Transverse colon (tissue), 3 donors: ENCODE data around the gene LDB2.

Source experiments
- EP300 ChIP-seq: sonication (generic); formaldehyde crosslinking; IDR thresholded peaks from one replicate; pipeline ENCODE4 v1.6.1; 2017; ENCODE audit warnings: antibody characterized with exemption, low read depth
- POLR2A ChIP-seq: fragments of 450-650 bp; IDR thresholded peaks from one replicate; pipeline ENCODE4 v1.6.1; 2016; ENCODE audit warnings: antibody characterized with exemption, mild to moderate bottlenecking, moderate library complexity
- TF ChIP-seq, protein P1 (sequence below), 5 experiments: fragments of 200-600 bp in 3 of 5; fragments of 450-650 bp in 2 of 5; sonication (generic) in 3 of 5; IDR thresholded peaks; 1 replicate in 2 of 5; 2 replicates in 3 of 5; pipeline ENCODE4 v1.5.1; 2016 to 2017; ENCODE audit warnings: antibody characterized with exemption in 5 of 5, inconsistent platforms in 3 of 5, mild to moderate bottlenecking in 2 of 5, moderate library complexity in 1 of 5

DNA sequence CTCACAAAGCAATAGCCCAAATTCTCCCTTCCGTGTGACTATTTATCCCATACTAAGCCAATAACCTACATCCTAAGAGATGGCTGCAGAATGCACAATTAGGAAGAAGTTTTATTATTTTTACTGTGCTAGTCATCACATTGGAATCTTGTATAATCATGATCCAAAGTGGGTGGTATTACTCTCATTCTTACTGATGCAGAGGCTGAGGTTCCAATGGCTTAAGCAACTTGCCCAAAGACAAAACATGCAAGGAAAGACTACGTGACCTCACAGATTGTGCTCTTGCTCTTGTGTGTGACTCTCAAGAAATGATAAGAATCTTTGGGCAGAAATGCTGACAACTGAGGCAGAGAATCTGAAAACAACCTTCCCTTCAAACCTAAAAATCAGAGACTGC, 212.2 kb downstream of the LDB2 start:
- TF ChIP-seq, protein P1, sequence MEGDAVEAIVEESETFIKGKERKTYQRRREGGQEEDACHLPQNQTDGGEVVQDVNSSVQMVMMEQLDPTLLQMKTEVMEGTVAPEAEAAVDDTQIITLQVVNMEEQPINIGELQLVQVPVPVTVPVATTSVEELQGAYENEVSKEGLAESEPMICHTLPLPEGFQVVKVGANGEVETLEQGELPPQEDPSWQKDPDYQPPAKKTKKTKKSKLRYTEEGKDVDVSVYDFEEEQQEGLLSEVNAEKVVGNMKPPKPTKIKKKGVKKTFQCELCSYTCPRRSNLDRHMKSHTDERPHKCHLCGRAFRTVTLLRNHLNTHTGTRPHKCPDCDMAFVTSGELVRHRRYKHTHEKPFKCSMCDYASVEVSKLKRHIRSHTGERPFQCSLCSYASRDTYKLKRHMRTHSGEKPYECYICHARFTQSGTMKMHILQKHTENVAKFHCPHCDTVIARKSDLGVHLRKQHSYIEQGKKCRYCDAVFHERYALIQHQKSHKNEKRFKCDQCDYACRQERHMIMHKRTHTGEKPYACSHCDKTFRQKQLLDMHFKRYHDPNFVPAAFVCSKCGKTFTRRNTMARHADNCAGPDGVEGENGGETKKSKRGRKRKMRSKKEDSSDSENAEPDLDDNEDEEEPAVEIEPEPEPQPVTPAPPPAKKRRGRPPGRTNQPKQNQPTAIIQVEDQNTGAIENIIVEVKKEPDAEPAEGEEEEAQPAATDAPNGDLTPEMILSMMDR (IDR thresholded peaks at IDR 0.05) = no peak
- TF ChIP-seq POLR2A (no peak), EP300 (no peak)
